H1 (cell line): ENCODE data around the gene TOP3A. TPM values are rescaled to one million over a fixed set of nuclear protein-coding genes. Genes with fewer than 3 reads are reported as not detected.

Source experiments
- CTCF ChIA-PET: fragments of 300-600 bp; sonication (Branson Sonifier 250); formaldehyde crosslinking; loops from one replicate; lab custom pipeline; 2021; ENCODE audit not compliant: partially characterized antibody; lab: Charles Lee
- POLR2A ChIA-PET: fragments of 300-600 bp; sonication (Branson Sonifier 250); formaldehyde crosslinking; loops from one replicate; lab custom pipeline; 2021; ENCODE audit warnings: inconsistent platforms; ENCODE audit not compliant: partially characterized antibody; lab: Charles Lee
- DNase-seq, 2 experiments: peaks; one replicate each; pipeline versions ENCODE4 v3.0.0 to v3.0.0-alpha.2; 2010 to 2022; ENCODE audit warnings: low spot score in 2 of 2, low read depth in 1 of 2, mixed read lengths in 1 of 2
- FAIRE-seq: peaks from 2 replicates; lab custom pipeline; 2011; peaks lifted over from hg19 to GRCh38; lab: Jason Lieb, UNC
- H2AFZ ChIP-seq: 2 replicates; pipeline ENCODE4 v1.8.1; 2012; ENCODE audit warnings: low read length, inconsistent platforms
- H2AK5ac ChIP-seq: 2 replicates; pipeline ENCODE4 v1.6.1; 2013; ENCODE audit warnings: low read depth, low read length
- H2BK120ac ChIP-seq: replicated peaks from 2 replicates; pipeline ENCODE3; 2013; ENCODE audit warnings: low read depth, low read length, inconsistent platforms
- H2BK12ac ChIP-seq: 2 replicates; pipeline ENCODE4 v1.6.1; 2013; ENCODE audit warnings: low read depth, low read length
- H2BK15ac ChIP-seq: 2 replicates; pipeline ENCODE4 v1.6.1; 2013; ENCODE audit warnings: low read length
- H2BK20ac ChIP-seq: 2 replicates; pipeline ENCODE4 v1.6.1; 2013; ENCODE audit warnings: low read length
- H2BK5ac ChIP-seq: 2 replicates; pipeline ENCODE4 v1.6.1; 2013; ENCODE audit warnings: low read depth, low read length
- H3K14ac ChIP-seq: 2 replicates; pipeline ENCODE4 v1.6.1; 2013; ENCODE audit warnings: inconsistent platforms; ENCODE audit not compliant: insufficient read length
- H3K18ac ChIP-seq: 2 replicates; pipeline ENCODE4 v1.6.1; 2013; ENCODE audit warnings: low read length; ENCODE audit errors: extremely low read depth
- H3K23ac ChIP-seq: 2 replicates; pipeline ENCODE4 v1.6.1; 2013; ENCODE audit warnings: inconsistent platforms; ENCODE audit not compliant: insufficient read length
- H3K23me2 ChIP-seq: 2 replicates; pipeline ENCODE4 v1.6.1; 2013; ENCODE audit warnings: low read depth, low read length
- H3K27ac ChIP-seq: 2 replicates; pipeline ENCODE4 v1.6.1; 2011; ENCODE audit warnings: low read depth, low read length, inconsistent platforms
- H3K27me3 ChIP-seq, 4 experiments: replicated peaks in 1 of 4; 1 replicate in 1 of 4; 2 replicates in 3 of 4; pipeline versions ENCODE4 v1.6.1 to v1.8.1; 2011 to 2013; ENCODE audit warnings: low read length in 3 of 4, mild to moderate bottlenecking in 3 of 4, inconsistent platforms in 2 of 4, mixed read lengths in 2 of 4, moderate library complexity in 1 of 4; ENCODE audit not compliant: control insufficient read depth in 3 of 4, insufficient read depth in 3 of 4; ENCODE audit errors: extremely low read depth in 1 of 4
- H3K36me3 ChIP-seq, 4 experiments: 2 replicates each; pipeline versions ENCODE4 v1.6.1 to v1.8.1; 2011 to 2013; ENCODE audit warnings: mild to moderate bottlenecking in 4 of 4, low read length in 3 of 4, moderate library complexity in 2 of 4, control low read depth in 1 of 4, inconsistent platforms in 1 of 4; ENCODE audit not compliant: insufficient read depth in 4 of 4, control insufficient read depth in 2 of 4
- H3K4ac ChIP-seq: replicated peaks from 2 replicates; pipeline ENCODE3; 2013; ENCODE audit warnings: low read length, low read depth, mixed read lengths, inconsistent platforms; ENCODE audit not compliant: insufficient read length
- H3K4me1 ChIP-seq, 4 experiments: replicated peaks in 1 of 4; 1 replicate in 1 of 4; 2 replicates in 3 of 4; pipeline versions ENCODE4 v1.6.1 to v1.8.1; 2011 to 2013; ENCODE audit warnings: low read length in 3 of 4, inconsistent platforms in 2 of 4, mixed read lengths in 1 of 4; ENCODE audit not compliant: insufficient read depth in 4 of 4, control insufficient read depth in 3 of 4
- H3K4me2 ChIP-seq, 2 experiments: 2 replicates each; pipeline versions ENCODE4 v1.6.1 to v1.8.1; 2011 to 2013; ENCODE audit warnings: low read depth in 2 of 2, low read length in 2 of 2, control low read depth in 1 of 2, inconsistent platforms in 1 of 2, mild to moderate bottlenecking in 1 of 2; ENCODE audit not compliant: insufficient read depth in 1 of 2
- H3K4me3 ChIP-seq, 4 experiments: fragments of 200-600, 300-600 bp in 1 of 4; sonication (generic), shearing (Covaris generic), sonication (Bioruptor Twin) in 1 of 4; 2 replicates each; pipeline versions ENCODE4 v1.5.1 to v1.8.1; 2011 to 2016; ENCODE audit warnings: low read length in 4 of 4, low read depth in 3 of 4, control low read depth in 2 of 4, inconsistent platforms in 2 of 4, mild to moderate bottlenecking in 2 of 4, mixed read lengths in 1 of 4, moderate library complexity in 1 of 4; ENCODE audit not compliant: insufficient read depth in 2 of 4; ENCODE audit errors: extremely low read depth in 1 of 4
- H3K56ac ChIP-seq: replicated peaks from 2 replicates; pipeline ENCODE3; 2013; ENCODE audit warnings: low read depth, mild to moderate bottlenecking, mixed read lengths, low read length, inconsistent platforms; ENCODE audit not compliant: insufficient read length
- H3K79me1 ChIP-seq: 2 replicates; pipeline ENCODE4 v1.6.1; 2013; ENCODE audit warnings: low read depth, low read length, control low read depth
- H3K79me2 ChIP-seq, 2 experiments: 2 replicates each; pipeline versions ENCODE4 v1.6.1 to v1.8.1; 2012 to 2013; ENCODE audit warnings: low read length in 2 of 2, mild to moderate bottlenecking in 2 of 2, inconsistent platforms in 1 of 2; ENCODE audit not compliant: insufficient read depth in 2 of 2, control insufficient read depth in 1 of 2
- H3K9ac ChIP-seq, 4 experiments: replicated peaks in 1 of 4; 1 replicate in 1 of 4; 2 replicates in 3 of 4; pipeline versions ENCODE4 v1.6.1 to v1.8.1; 2011 to 2013; ENCODE audit warnings: low read depth in 3 of 4, low read length in 3 of 4, control low read depth in 2 of 4, mild to moderate bottlenecking in 2 of 4, moderate library complexity in 2 of 4, inconsistent platforms in 1 of 4; ENCODE audit errors: extremely low read depth in 1 of 4
- H3K9me3 ChIP-seq, 2 experiments: 2 replicates each; pipeline versions ENCODE4 v1.6.1 to v1.8.1; 2012 to 2013; ENCODE audit warnings: mild to moderate bottlenecking in 2 of 2, moderate library complexity in 2 of 2, control low read depth in 1 of 2, inconsistent platforms in 1 of 2, low read depth in 1 of 2, low read length in 1 of 2, mixed read lengths in 1 of 2; ENCODE audit not compliant: insufficient read depth in 2 of 2
- H4K20me1 ChIP-seq, 2 experiments: replicated peaks in 1 of 2; 2 replicates each; pipeline versions ENCODE3 to v1.8.1; 2011 to 2013; ENCODE audit warnings: inconsistent platforms in 2 of 2, low read length in 2 of 2, mild to moderate bottlenecking in 1 of 2; ENCODE audit not compliant: insufficient read depth in 2 of 2, control insufficient read depth in 1 of 2
- H4K5ac ChIP-seq: 2 replicates; pipeline ENCODE4 v1.6.1; 2013; ENCODE audit warnings: low read length, low read depth, mixed read lengths, inconsistent platforms; ENCODE audit not compliant: insufficient read length
- H4K8ac ChIP-seq: 2 replicates; pipeline ENCODE4 v1.8.0; 2013; ENCODE audit warnings: mild to moderate bottlenecking, moderate library complexity, low read length, inconsistent platforms; ENCODE audit not compliant: insufficient read depth; ENCODE audit errors: extremely low read depth
- H4K91ac ChIP-seq: replicated peaks from 2 replicates; pipeline ENCODE3; 2013; ENCODE audit warnings: low read length, mixed read lengths, inconsistent platforms; ENCODE audit not compliant: insufficient read length
- ASH2L ChIP-seq: fragments of 200-600, 300-600 bp; sonication (generic); IDR thresholded peaks from one replicate; pipeline ENCODE4 v1.7.1; 2017; ENCODE audit warnings: low read length
- CREB1 ChIP-seq: IDR thresholded peaks from 2 replicates; pipeline ENCODE4 v1.6.1; 2012; ENCODE audit warnings: inconsistent platforms
- E2F6 ChIP-seq: IDR thresholded peaks from 2 replicates; pipeline ENCODE4 v1.6.1; 2012; ENCODE audit warnings: inconsistent platforms
- FOSL1 ChIP-seq: IDR thresholded peaks from 2 replicates; pipeline ENCODE4 v1.6.1; 2011; ENCODE audit warnings: mild to moderate bottlenecking, low read depth, low read length, moderate library complexity; ENCODE audit not compliant: insufficient read depth
- GTF2F1 ChIP-seq: IDR thresholded peaks from 2 replicates; pipeline ENCODE4 v1.6.1; 2012; ENCODE audit warnings: low read depth, low read length, improper control_type of control experiment, borderline replicate concordance
- HDAC6 ChIP-seq: IDR thresholded peaks from one replicate; pipeline ENCODE4 v1.7.1; 2012; ENCODE audit warnings: low read depth, mild to moderate bottlenecking, inconsistent platforms, low read length, moderate library complexity
- JUND ChIP-seq: IDR thresholded peaks from 2 replicates; pipeline ENCODE4 v1.6.1; 2011; ENCODE audit warnings: mild to moderate bottlenecking, improper control_type of control experiment, low read length
- KDM1A ChIP-seq: fragments of 200-600, 300-600 bp; sonication (generic); IDR thresholded peaks from 2 replicates; pipeline ENCODE4 v1.7.1; 2016; ENCODE audit warnings: mild to moderate bottlenecking, low read length, borderline replicate concordance
- POLR2A ChIP-seq, 2 experiments: IDR thresholded peaks; 1 replicate in 1 of 2; 2 replicates in 1 of 2; pipeline ENCODE4 v1.6.1; 2011; ENCODE audit warnings: low read depth in 2 of 2, low read length in 2 of 2, mild to moderate bottlenecking in 2 of 2; ENCODE audit errors: control extremely low read depth in 1 of 2
- RBBP5 ChIP-seq: IDR thresholded peaks from 2 replicates; pipeline ENCODE4 v1.7.1; 2012; ENCODE audit warnings: low read depth, mild to moderate bottlenecking, inconsistent platforms, low read length, moderate library complexity, borderline replicate concordance
- SIN3A ChIP-seq, 2 experiments: IDR thresholded peaks in 1 of 2; conservative IDR thresholded peaks in 1 of 2; 2 replicates each; pipeline ENCODE4 v1.6.1; 2011 to 2012; ENCODE audit warnings: low read length in 2 of 2, improper control_type of control experiment in 1 of 2, low read depth in 1 of 2, mild to moderate bottlenecking in 1 of 2
- SP2 ChIP-seq: IDR thresholded peaks from 2 replicates; pipeline ENCODE4 v1.6.1; 2012; ENCODE audit warnings: mild to moderate bottlenecking, low read length, inconsistent platforms
- SP4 ChIP-seq: IDR thresholded peaks from 2 replicates; pipeline ENCODE4 v1.6.1; 2012; ENCODE audit warnings: low read length, inconsistent platforms
- SUZ12 ChIP-seq: fragments of 200-600 bp; sonication (generic); IDR thresholded peaks from 2 replicates; pipeline ENCODE4 v1.6.1; 2012; ENCODE audit warnings: mild to moderate bottlenecking, inconsistent platforms, low read length, moderate library complexity, mixed read lengths
- WGBS, 2 experiments: shearing (Covaris generic) in 1 of 2; methylation state at CpG; one replicate each; pipeline versions ENCODE4 v1.1.6 to v1.1.7; 2013 to 2015; ENCODE audit warnings: low lambda C conversion rate in 2 of 2, mixed read lengths in 2 of 2, inconsistent platforms in 1 of 2, low coverage in 1 of 2, missing lambda C conversion rate in 1 of 2; ENCODE audit not compliant: insufficient replicate concordance in 2 of 2, insufficient coverage in 1 of 2, insufficient read length in 1 of 2; ENCODE audit errors: extremely low coverage in 1 of 2, missing lambda C conversion rate in 1 of 2; 5-methylcytosine and 5-hydroxymethylcytosine counted together
- polyA plus RNA-seq, 7 experiments: library from polyadenylated mRNA; depleted of rRNA in 3 of 7; stranded (reverse) in 5 of 7; unstranded in 2 of 7; fragments of >200 nt in 5 of 7; fragments of 200-250 nt in 2 of 7; gene quantifications; 1 replicate in 5 of 7; 2 replicates in 1 of 7; 4 replicates in 1 of 7; pipeline versions ENCODE4 v1.2.1 to v1.2.3, GENCODE V29; 2011 to 2013; ENCODE audit warnings: missing spikeins in 2 of 7, mixed read lengths in 2 of 7
- total RNA-seq: library from RNA; stranded (reverse); fragmentation: NEBNext Ultra II Directional; extraction: Animal tissue kit (Norgen Biotek cat#: 25700); gene quantifications from 2 replicates; pipeline ENCODE4 v1.2.1, GENCODE V29; 2021

The TOP3A gene
- total and polyA plus RNA-seq, 2 of the 8 experiments (the other 6 are each of a cell fraction or from before 2014, with no cell fraction given), result 23.4 to 54.3 TPM

GRCh38 chr17:18231164-18231563 lies 83.6 kb downstream of the TOP3A start:
- CTCF ChIA-PET, result interaction anchor here (0.6 to 8.4 kb wide), 10 partner anchors 10 to 90 kb away, joined by 3 to 76 read pairs (median 5); no protein-coding TSS in a partner anchor
- no peak overlapping the region for H3K9ac ChIP-seq
- no peak for FAIRE-seq
- TF ChIP-seq HDAC6 (no peak), GTF2F1 (no peak), FOSL1 (no peak), SIN3A (conservative IDR thresholded peaks at IDR 0.05 in 1 of 2, IDR thresholded peaks at IDR 0.05 in 1 of 2; ENCODE audit: low read depth in 1 of 2, low read length in 2 of 2) (no peak), KDM1A (no peak), CREB1 (no peak), SP2 (no peak), POLR2A (IDR thresholded peaks at IDR 0.05; ENCODE audit: control extremely low read depth in 1 of 2, low read depth in 2 of 2, low read length in 2 of 2) (no peak), JUND (no peak), SUZ12 (no peak), ASH2L (no peak), RBBP5 (no peak), E2F6 (no peak), SP4 (no peak)

More at GRCh38 chr17:18231164-18231563, 83.6 kb downstream of the TOP3A start:
- no peaks in the 10 kb centered on the region for H3K9me3 ChIP-seq
- no peak overlapping the region for H3K23ac ChIP-seq
- H3K36me3 ChIP-seq, result peaks cover 15 to 33% (median 21%) of the 10 kb centered on the region in 4 experiments; a peak in 6 of 8 replicates
- H3K4me2 ChIP-seq, result no peak overlapping the region
- H3K23me2 ChIP-seq, result peaks cover 3% of the 10 kb centered on the region
- no peak overlapping the region for H2AK5ac ChIP-seq
- peak overlapping the region; percentile 52; the same call in 1 of the 2 replicates for H2BK5ac ChIP-seq
- H2BK20ac ChIP-seq, result no peak overlapping the region
- peaks cover 20 to 31% of the 10 kb centered on the region in 2 experiments for H4K20me1 ChIP-seq
- no peak overlapping the region for H2BK120ac ChIP-seq
- no peak overlapping the region for H4K91ac ChIP-seq
- peaks cover 6 to 63% of the 10 kb centered on the region in 2 experiments for H3K79me2 ChIP-seq
- POLR2A ChIA-PET, result interaction anchor here (1.0 to 3.4 kb wide), 4 partner anchors 13 to 29 kb away, joined by 4 to 14 read pairs (median 6); partner anchors contain the start of genes FLII and MIEF2
- no peaks in the 10 kb centered on the region for H3K27me3 ChIP-seq
- peaks cover 46% of the 10 kb centered on the region for H3K79me1 ChIP-seq
- no peak overlapping the region for H2BK15ac ChIP-seq
- no peak overlapping the region for H3K18ac ChIP-seq
- 76% methylated on average over 9 of the region's 9 CpGs; no CpG with 5 or more reads in 1 of the 2 experiments for WGBS, 2 experiments
- H3K4me3 ChIP-seq, result no peak overlapping the region
- H3K14ac ChIP-seq, result no peak overlapping the region
- H4K5ac ChIP-seq, result no peak overlapping the region
- no peak overlapping the region for H3K4ac ChIP-seq
- no peak overlapping the region for H2BK12ac ChIP-seq
- H3K27ac ChIP-seq, result no peak overlapping the region
- DNase-seq, result no peak
- H3K56ac ChIP-seq, result no peak overlapping the region
- H3K4me1 ChIP-seq, result peaks cover 0 to 9% (median 6%) of the 10 kb centered on the region in 4 experiments; a peak in 4 of 7 replicates
- no peak overlapping the region for H2AFZ ChIP-seq
- no peak overlapping the region for H4K8ac ChIP-seq
